Astrocyte (in vitro differentiated cells and primary cell): ENCODE data around the gene PRH1.

Experiments
- EZH2 ChIP-seq: IDR thresholded peaks from 2 replicates; pipeline ENCODE4 v1.6.1; 2012; ENCODE audit warnings: mild to moderate bottlenecking, low read length, inconsistent platforms; ENCODE audit not compliant: insufficient read depth
- TF ChIP-seq, protein P1 (sequence below): IDR thresholded peaks from 2 replicates; pipeline ENCODE4 v1.5.1; 2011; ENCODE audit warnings: low read depth, mild to moderate bottlenecking, inconsistent platforms, low read length, moderate library complexity; ENCODE audit not compliant: insufficient read depth

DNA sequence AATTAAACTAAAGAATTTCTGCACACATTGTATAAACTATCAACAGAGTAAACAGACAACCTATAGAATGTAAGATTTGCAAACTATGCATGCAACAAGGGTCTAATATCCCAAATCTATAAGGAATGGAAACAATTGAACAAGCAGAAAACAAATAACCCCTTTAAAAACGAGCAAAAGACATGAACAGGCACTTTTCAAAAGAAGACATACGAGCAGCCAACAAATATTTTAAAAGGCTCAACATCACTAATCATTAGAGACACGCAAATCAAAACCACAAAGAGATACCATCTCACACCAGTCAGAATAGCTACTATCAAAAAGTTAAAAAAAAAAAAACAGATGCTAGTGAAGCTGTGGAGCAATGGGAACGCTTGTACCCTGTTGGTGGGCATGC, 20.6 kb upstream of the PRH1 start:
- TF ChIP-seq, protein P1, sequence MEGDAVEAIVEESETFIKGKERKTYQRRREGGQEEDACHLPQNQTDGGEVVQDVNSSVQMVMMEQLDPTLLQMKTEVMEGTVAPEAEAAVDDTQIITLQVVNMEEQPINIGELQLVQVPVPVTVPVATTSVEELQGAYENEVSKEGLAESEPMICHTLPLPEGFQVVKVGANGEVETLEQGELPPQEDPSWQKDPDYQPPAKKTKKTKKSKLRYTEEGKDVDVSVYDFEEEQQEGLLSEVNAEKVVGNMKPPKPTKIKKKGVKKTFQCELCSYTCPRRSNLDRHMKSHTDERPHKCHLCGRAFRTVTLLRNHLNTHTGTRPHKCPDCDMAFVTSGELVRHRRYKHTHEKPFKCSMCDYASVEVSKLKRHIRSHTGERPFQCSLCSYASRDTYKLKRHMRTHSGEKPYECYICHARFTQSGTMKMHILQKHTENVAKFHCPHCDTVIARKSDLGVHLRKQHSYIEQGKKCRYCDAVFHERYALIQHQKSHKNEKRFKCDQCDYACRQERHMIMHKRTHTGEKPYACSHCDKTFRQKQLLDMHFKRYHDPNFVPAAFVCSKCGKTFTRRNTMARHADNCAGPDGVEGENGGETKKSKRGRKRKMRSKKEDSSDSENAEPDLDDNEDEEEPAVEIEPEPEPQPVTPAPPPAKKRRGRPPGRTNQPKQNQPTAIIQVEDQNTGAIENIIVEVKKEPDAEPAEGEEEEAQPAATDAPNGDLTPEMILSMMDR = no peak
- TF ChIP-seq EZH2 = no peak
